Right renal cortex interstitium (tissue), 3 donors: ENCODE results near the gene PRR5L. TPM values are rescaled to one million over a fixed set of nuclear protein-coding genes. Genes with fewer than 3 reads are reported as not detected.
"Not testable (repeated sequence)": the region's sequence is repeated elsewhere in the genome, so short reads cannot be mapped to it uniquely, and the experiment has no call there.

Experiments used
- DNase-seq, 3 donors: peaks; one replicate each; pipeline ENCODE4 v3.0.0-alpha.2; 2013; ENCODE audit warnings: low read depth in 3 of 3, low spot score in 2 of 3
- polyA plus RNA-seq, 3 donors: library from polyadenylated mRNA; unstranded; fragments of 120-200 nt; gene quantifications; one replicate each; pipeline ENCODE4 v1.2.1, GENCODE V29; 2013; ENCODE audit not compliant: insufficient read length in 3 of 3

The PRR5L gene
- polyA plus RNA-seq, 3 donors, result 13.6 to 19.7 (median 15.7) TPM

GRCh38 chr11:36317992-36318391 lies 21.9 kb downstream of the PRR5L start:
- DNase-seq, result no peak

- DNase-seq, result not testable (repeated sequence)
Observed at GRCh38 chr11:36324956-36325355, 28.9 kb downstream of the PRR5L start.

GRCh38 chr11:36325403-36325802 lies 29.3 kb downstream of the PRR5L start:
- DNase-seq, result not testable (repeated sequence)

- no peak for DNase-seq
Observed at GRCh38 chr11:36326524-36327419, 30.7 kb downstream of the PRR5L start.

GRCh38 chr11:36328966-36329673 lies 33.0 kb downstream of the PRR5L start:
- DNase-seq, result no peak

GRCh38 chr11:36330411-36330810 lies 34.3 kb downstream of the PRR5L start:
- DNase-seq, result no peak

GRCh38 chr11:36333468-36333867 lies 37.4 kb downstream of the PRR5L start:
- DNase-seq, result no peak

- DNase-seq, result no peak
Observed at GRCh38 chr11:36333897-36334296, 37.8 kb downstream of the PRR5L start.

- DNase-seq, result no peak
Observed at GRCh38 chr11:36339888-36340287, 43.8 kb downstream of the PRR5L start.

GRCh38 chr11:36340897-36341296 lies 44.8 kb downstream of the PRR5L start:
- no peak for DNase-seq

GRCh38 chr11:36341915-36342314 lies 45.8 kb downstream of the PRR5L start:
- DNase-seq, result no peak

GRCh38 chr11:36342327-36342726 lies 46.2 kb downstream of the PRR5L start:
- DNase-seq, result no peak

- DNase-seq, result no peak
Observed at GRCh38 chr11:36343436-36343835, 47.3 kb downstream of the PRR5L start.

- DNase-seq, result no peak
Observed at GRCh38 chr11:36345084-36345511, 49.0 kb downstream of the PRR5L start.

GRCh38 chr11:36345535-36346141 lies 49.5 kb downstream of the PRR5L start:
- DNase-seq, result no peak

GRCh38 chr11:36346562-36347383 lies 50.7 kb downstream of the PRR5L start:
- no peak for DNase-seq

GRCh38 chr11:36347384-36347906 lies 51.4 kb downstream of the PRR5L start:
- no peak for DNase-seq

GRCh38 chr11:36349351-36350136 lies 53.5 kb downstream of the PRR5L start:
- no peak for DNase-seq

GRCh38 chr11:36350137-36350513 lies 54.0 kb downstream of the PRR5L start:
- no peak for DNase-seq

GRCh38 chr11:36352922-36353321 lies 56.8 kb downstream of the PRR5L start:
- no peak for DNase-seq
